Natural killer cell (primary cell): Measurements from ENCODE around the gene PPP4R3B. TPM values are rescaled to one million over a fixed set of nuclear protein-coding genes. Genes with fewer than 3 reads are reported as not detected.
A peak's percentile ranks its signal among the peaks of the same experiment; 100 is the strongest.

Experiments
- ATAC-seq, 3 donors: fragments of 150-1000 bp in 2 of 3; fragments of 200-7000 bp in 1 of 3; cut with Tn5 transposase; 1 replicate in 1 of 3; 2 replicates in 2 of 3; pipeline ENCODE4 v1.10.0; 2021; ENCODE audit warnings: mild to moderate bottlenecking in 2 of 3, moderate library complexity in 2 of 3
- DNase-seq, 2 donors: peaks; one replicate each; pipeline versions ENCODE4 v3.0.0 to v3.0.0-alpha.2; 2013 to 2021; ENCODE audit warnings: mixed read lengths in 1 of 2
- H3K27ac ChIP-seq: one replicate; pipeline ENCODE4 v1.5.1; 2013; ENCODE audit warnings: mild to moderate bottlenecking, low read length
- H3K27me3 ChIP-seq: one replicate; pipeline ENCODE4 v1.6.1; 2013; ENCODE audit warnings: low read length; ENCODE audit not compliant: control insufficient read depth, insufficient read depth
- H3K36me3 ChIP-seq: one replicate; pipeline ENCODE4 v1.6.1; 2013; ENCODE audit warnings: low read length; ENCODE audit not compliant: control insufficient read depth, insufficient read depth
- H3K4me1 ChIP-seq: one replicate; pipeline ENCODE4 v1.6.1; 2013; ENCODE audit warnings: low read length; ENCODE audit not compliant: control insufficient read depth, insufficient read depth
- H3K4me3 ChIP-seq: one replicate; pipeline ENCODE4 v1.5.1; 2013; ENCODE audit warnings: low read length
- H3K9me3 ChIP-seq: one replicate; pipeline ENCODE4 v1.6.1; 2013; ENCODE audit warnings: low read length; ENCODE audit not compliant: control insufficient read depth, insufficient read depth
- H3K27ac Mint-ChIP-seq, 2 donors: one replicate each; pipeline ENCODE4 v1.8.0; 2022; ENCODE audit warnings: mild to moderate bottlenecking in 2 of 2, mixed read lengths in 2 of 2, moderate library complexity in 1 of 2
- H3K27me3 Mint-ChIP-seq, 2 donors: one replicate each; pipeline ENCODE4 v1.8.0; 2022; ENCODE audit warnings: low read depth in 2 of 2, mixed read lengths in 2 of 2
- H3K36me3 Mint-ChIP-seq: one replicate; pipeline ENCODE4 v1.8.0; 2022; ENCODE audit warnings: mixed read lengths
- H3K4me1 Mint-ChIP-seq, 2 donors: one replicate each; pipeline ENCODE4 v1.8.0; 2022; ENCODE audit warnings: mixed read lengths in 2 of 2
- H3K4me3 Mint-ChIP-seq: one replicate; pipeline ENCODE4 v1.8.0; 2022; ENCODE audit warnings: mild to moderate bottlenecking, moderate library complexity, mixed read lengths
- H3K9me3 Mint-ChIP-seq, 2 donors: one replicate each; pipeline ENCODE4 v1.8.0; 2022; ENCODE audit warnings: mixed read lengths in 2 of 2
- WGBS: methylation state at CpG from one replicate; pipeline ENCODE4 v1.1.7; 2013; ENCODE audit warnings: missing lambda C conversion rate; ENCODE audit not compliant: insufficient coverage; 5-methylcytosine and 5-hydroxymethylcytosine counted together
- intact Hi-C: fragments of 100-400 bp; cut with micrococcal nuclease; formaldehyde crosslinking; loops from one replicate; pipeline ENCODE4 v1.14.2; 2022
- total RNA-seq, 4 donors: library from RNA; stranded (reverse); fragments of 120-200 nt in 1 of 4; gene quantifications; one replicate each; pipeline versions ENCODE4 v1.2.3 to v1.2.4, GENCODE V29; 2013 to 2022
- TF ChIP-seq, protein P1 (sequence below): fragments of 200-600 bp; IDR thresholded peaks from one replicate; pipeline ENCODE4 v1.8.0; 2022; ENCODE audit warnings: antibody characterized with exemption

Gene PPP4R3B
- total RNA-seq, 3 donors from 2014 or later (not counting 1 experiment from before 2014, with no cell fraction given): 65.1 to 97.9 (median 84.9) TPM

DNA sequence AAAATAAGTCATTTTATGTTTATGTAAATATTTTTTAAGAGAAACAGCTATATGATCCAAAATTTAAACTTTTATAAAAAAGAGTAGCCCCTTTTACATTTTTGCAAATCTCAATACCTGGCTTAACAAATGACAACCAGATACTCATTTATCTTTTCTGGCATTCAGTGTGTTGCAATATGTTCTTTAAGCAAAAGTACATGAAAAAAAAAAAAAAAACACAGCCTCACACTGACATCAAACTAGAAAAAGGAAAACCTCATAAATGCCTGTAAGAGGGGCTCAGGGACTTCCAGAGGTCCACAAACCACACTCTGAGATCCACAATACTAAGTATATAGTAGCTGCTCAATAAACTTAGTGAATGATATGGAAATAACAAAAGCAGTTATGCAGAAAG lies 21.9 kb downstream of the PPP4R3B start:
- Mint-ChIP-seq H3K27me3 (no peaks in the 10 kb centered on the region), H3K4me3 (no peak overlapping the region), H3K36me3 (peaks cover 5% of the 10 kb centered on the region), H3K9me3 (no peaks in the 10 kb centered on the region), H3K4me1 (peaks cover 27 to 32% of the 10 kb centered on the region in 2 donors), H3K27ac (no peak overlapping the region)
- Histone ChIP-seq H3K4me3 (no peak overlapping the region), H3K27me3 (no peaks in the 10 kb centered on the region), H3K36me3 (peaks cover 23% of the 10 kb centered on the region), H3K9me3 (no peaks in the 10 kb centered on the region), H3K27ac (no peak overlapping the region), H3K4me1 (peaks cover 4% of the 10 kb centered on the region)
- TF ChIP-seq, protein P1, sequence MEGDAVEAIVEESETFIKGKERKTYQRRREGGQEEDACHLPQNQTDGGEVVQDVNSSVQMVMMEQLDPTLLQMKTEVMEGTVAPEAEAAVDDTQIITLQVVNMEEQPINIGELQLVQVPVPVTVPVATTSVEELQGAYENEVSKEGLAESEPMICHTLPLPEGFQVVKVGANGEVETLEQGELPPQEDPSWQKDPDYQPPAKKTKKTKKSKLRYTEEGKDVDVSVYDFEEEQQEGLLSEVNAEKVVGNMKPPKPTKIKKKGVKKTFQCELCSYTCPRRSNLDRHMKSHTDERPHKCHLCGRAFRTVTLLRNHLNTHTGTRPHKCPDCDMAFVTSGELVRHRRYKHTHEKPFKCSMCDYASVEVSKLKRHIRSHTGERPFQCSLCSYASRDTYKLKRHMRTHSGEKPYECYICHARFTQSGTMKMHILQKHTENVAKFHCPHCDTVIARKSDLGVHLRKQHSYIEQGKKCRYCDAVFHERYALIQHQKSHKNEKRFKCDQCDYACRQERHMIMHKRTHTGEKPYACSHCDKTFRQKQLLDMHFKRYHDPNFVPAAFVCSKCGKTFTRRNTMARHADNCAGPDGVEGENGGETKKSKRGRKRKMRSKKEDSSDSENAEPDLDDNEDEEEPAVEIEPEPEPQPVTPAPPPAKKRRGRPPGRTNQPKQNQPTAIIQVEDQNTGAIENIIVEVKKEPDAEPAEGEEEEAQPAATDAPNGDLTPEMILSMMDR: no peak
- intact Hi-C loops: no loop called here
- no peak for DNase-seq
- no peak for ATAC-seq

DNA sequence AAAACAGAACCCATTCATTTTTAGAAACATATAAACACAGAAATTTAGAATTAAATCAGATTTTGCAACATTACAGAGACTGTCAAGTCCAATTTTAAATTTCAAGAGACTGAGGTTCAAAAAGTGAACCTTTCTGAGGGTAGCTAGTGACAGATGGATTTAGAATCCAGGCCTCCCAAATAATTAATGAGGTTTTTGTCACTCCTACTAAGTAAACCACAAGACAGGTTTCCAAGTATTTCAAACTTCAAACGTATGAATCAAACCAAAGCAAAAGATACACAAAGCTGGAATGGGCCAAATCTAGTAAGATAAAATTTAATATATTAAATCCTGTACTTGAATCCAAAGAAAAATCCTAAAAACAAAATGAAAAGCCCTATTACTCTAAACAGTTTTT lies 25.3 kb downstream of the PPP4R3B start:
- Mint-ChIP-seq H3K27me3 (no peaks in the 10 kb centered on the region), H3K4me1 (peaks cover 15 to 23% of the 10 kb centered on the region in 2 donors), H3K27ac (peak overlapping the region; percentile 62 to 73), H3K9me3 (no peaks in the 10 kb centered on the region), H3K36me3 (no peaks in the 10 kb centered on the region), H3K4me3 (no peak overlapping the region)
- Histone ChIP-seq H3K9me3 (no peaks in the 10 kb centered on the region), H3K4me1 (peaks cover 4% of the 10 kb centered on the region), H3K4me3 (no peak overlapping the region), H3K27ac (no peak overlapping the region), H3K36me3 (peaks cover 23% of the 10 kb centered on the region), H3K27me3 (no peaks in the 10 kb centered on the region)
- TF ChIP-seq, protein P1: no peak
- WGBS: no CpG with 5 or more reads among the region's 1 CpG
- intact Hi-C loops: no loop called here
- DNase-seq (no peak), ATAC-seq (no peak)

DNA sequence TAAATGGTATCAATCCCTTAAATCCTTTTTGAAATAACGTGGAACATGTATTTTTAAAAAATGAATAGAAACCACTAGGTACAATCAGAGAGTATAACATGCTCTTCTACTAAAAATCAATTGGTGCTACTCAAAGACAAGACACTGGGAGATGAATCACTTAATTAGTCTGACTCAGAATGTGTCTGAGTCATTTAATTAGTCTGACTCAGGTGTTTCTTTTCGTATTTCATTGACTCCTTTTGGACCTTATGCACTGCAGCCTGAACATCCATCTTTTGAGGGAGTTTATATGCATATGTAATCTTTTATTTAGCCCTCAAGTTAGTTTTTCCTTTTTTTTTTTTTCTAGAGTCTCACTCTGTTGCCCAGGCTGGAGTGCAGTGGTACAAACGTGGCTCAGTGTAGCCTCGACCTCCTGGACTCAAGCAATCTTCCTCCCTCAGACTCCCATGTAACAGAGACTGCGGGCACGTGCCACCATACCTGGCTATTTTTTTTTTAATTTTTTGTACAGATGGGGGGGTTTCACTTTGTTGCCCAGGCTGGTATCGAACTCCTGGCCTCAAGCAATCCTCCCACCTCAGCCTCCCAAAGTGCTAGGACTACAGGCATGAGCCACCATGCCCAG lies 26.5 kb downstream of the PPP4R3B start:
- Mint-ChIP-seq H3K36me3 (no peaks in the 10 kb centered on the region), H3K4me1 (peaks cover 15 to 23% of the 10 kb centered on the region in 2 donors), H3K4me3 (no peak overlapping the region), H3K27ac (peak overlapping the region; percentile 22 to 73), H3K9me3 (no peaks in the 10 kb centered on the region), H3K27me3 (no peaks in the 10 kb centered on the region)
- Histone ChIP-seq H3K27me3 (no peaks in the 10 kb centered on the region), H3K27ac (no peak overlapping the region), H3K4me1 (peaks cover 4% of the 10 kb centered on the region), H3K4me3 (no peak overlapping the region), H3K9me3 (no peaks in the 10 kb centered on the region), H3K36me3 (peaks cover 32% of the 10 kb centered on the region)
- TF ChIP-seq, protein P1: no peak
- intact Hi-C loops: no loop called here
- DNase-seq (no peak), ATAC-seq (peak in 1 of 3 donors; percentile 61)
- 81% methylated on average over 3 of the region's 7 CpGs for WGBS
